ENCODE results near the gene CCDC124. TPM values are rescaled to one million over a fixed set of nuclear protein-coding genes. Genes with fewer than 3 reads are reported as not detected.

The CCDC124 gene
- total and polyA plus RNA-seq, 7 donors, result 52.8 to 126 (median 84.2) TPM

DNA sequence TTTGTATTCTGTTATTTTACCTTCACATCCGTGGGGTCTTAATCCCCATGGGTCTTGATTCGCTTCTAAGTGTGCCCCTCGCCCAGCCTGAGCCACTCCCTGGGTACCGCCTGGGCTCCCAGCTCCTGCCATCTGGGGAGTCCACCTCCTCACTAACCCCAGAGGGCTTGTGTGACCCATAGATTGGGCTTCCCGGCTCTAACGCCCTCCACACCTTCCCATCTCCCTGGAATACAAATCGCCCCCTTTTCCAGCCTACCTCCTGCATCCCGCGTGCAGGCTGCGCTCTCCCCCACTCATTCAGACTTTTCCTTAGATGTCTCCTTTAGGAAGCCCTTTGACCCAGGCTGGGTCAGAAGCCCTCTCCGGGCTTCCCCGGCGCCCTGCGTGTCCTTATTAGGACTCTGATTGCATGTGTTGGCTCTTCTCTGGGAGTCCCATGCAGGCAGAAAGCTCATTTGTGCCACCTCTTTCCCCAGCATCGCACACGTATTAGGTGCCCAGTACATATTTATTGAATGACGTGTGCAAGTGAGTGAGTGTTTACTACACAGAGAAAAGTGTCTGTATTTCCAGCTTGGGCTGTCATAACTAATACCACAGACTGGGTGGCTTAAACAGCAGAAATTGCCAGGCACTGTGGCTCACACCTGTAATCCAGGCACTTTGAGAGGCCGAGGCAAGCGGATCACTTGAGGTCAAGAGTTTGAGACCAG is 757 bp downstream of the CCDC124 start:
- Histone ChIP-seq H3K27ac (peak overlapping the region; percentile 77 to 88 (median 84)), H3K4me3 (peak overlapping the region; percentile 59 to 98 (median 88)), H3K4me1 (peaks cover 0 to 23% (median 21%) of the 10 kb centered on the region in 4 donors), H3K27me3 (no peaks in the 10 kb centered on the region), H3K36me3 (peaks cover 0 to 21% (median 0%) of the 10 kb centered on the region in 4 donors), H3K9me3 (no peaks in the 10 kb centered on the region)
- DNase-seq, result no peak
- TF ChIP-seq POLR2AphosphoS5 (IDR thresholded peaks at IDR 0.05) (no peak), POLR2A (IDR thresholded peaks at IDR 0.05) (no peak), EP300 (IDR thresholded peaks at IDR 0.05) (no peak)
- TF ChIP-seq, protein P1, sequence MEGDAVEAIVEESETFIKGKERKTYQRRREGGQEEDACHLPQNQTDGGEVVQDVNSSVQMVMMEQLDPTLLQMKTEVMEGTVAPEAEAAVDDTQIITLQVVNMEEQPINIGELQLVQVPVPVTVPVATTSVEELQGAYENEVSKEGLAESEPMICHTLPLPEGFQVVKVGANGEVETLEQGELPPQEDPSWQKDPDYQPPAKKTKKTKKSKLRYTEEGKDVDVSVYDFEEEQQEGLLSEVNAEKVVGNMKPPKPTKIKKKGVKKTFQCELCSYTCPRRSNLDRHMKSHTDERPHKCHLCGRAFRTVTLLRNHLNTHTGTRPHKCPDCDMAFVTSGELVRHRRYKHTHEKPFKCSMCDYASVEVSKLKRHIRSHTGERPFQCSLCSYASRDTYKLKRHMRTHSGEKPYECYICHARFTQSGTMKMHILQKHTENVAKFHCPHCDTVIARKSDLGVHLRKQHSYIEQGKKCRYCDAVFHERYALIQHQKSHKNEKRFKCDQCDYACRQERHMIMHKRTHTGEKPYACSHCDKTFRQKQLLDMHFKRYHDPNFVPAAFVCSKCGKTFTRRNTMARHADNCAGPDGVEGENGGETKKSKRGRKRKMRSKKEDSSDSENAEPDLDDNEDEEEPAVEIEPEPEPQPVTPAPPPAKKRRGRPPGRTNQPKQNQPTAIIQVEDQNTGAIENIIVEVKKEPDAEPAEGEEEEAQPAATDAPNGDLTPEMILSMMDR (IDR thresholded peaks at IDR 0.05), result no peak
- intact Hi-C loops (cut with DNase I), result loop anchor here (2.0 kb wide), 1 partner anchor 13 kb away; no protein-coding TSS in a partner anchor
- WGBS, 2 donors, result 16 to 24% methylated on average over 19 of the region's 19 CpGs

DNA sequence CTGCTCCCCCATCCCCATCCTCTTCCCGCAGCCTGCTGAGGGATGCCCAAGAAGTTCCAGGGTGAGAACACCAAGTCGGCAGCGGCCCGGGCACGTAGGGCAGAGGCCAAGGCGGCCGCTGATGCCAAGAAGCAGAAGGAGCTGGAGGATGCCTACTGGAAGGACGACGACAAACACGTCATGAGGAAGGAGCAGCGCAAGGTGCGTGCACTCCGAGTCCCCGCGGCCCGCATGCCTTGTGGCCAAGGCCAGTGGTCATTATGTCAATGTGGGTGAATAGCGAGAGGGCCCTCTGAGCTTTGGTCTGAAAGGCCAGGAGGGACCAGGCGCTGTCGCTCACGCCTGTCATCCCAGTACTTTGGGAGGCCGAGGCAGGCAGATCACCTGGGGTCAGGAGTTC is 3.6 kb downstream of the CCDC124 start:
- Histone ChIP-seq H3K27ac (no peak overlapping the region), H3K9me3 (no peaks in the 10 kb centered on the region), H3K36me3 (peaks cover 0 to 46% (median 5%) of the 10 kb centered on the region in 4 donors), H3K4me1 (peaks cover 0 to 23% (median 21%) of the 10 kb centered on the region in 4 donors), H3K4me3 (no peak overlapping the region), H3K27me3 (no peaks in the 10 kb centered on the region)
- DNase-seq, result no peak
- TF ChIP-seq POLR2AphosphoS5 (IDR thresholded peaks at IDR 0.05) (no peak), POLR2A (IDR thresholded peaks at IDR 0.05) (no peak), EP300 (IDR thresholded peaks at IDR 0.05) (no peak)
- TF ChIP-seq, protein P1 (IDR thresholded peaks at IDR 0.05), result no peak
- intact Hi-C loops (cut with DNase I), result loop anchor here (5.0 kb wide), 1 partner anchor 121 kb away; no protein-coding TSS in a partner anchor
- WGBS, 2 donors, result 92 to 93% methylated on average over 21 of the region's 21 CpGs

DNA sequence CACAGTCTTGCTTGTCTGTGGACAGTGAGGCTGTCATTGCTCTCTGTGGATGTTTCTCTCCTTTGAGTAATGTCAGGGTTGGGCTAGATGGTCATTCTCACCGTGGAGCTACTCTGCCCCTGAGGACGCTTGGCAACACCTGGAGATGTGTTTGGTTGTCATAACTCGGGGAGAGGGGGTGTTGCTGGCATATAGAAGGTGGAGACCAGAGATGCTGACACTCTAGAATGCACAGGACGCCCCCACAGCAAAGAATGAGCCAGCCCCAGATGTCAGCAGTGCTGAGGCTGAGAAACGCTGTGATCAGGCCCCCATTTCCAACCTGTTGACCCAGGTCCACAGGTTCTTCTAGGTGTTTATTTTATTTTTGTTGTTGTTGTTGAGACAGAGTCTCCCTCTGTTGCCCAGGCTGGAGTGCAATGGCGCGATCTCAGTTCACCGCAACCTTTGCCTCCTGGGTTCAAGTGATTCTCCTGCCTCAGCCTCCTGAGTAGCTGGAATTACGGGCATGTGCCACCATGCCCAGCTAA is 4.6 kb downstream of the CCDC124 start:
- H3K27ac ChIP-seq, result no peak overlapping the region
- H3K4me3 ChIP-seq, result no peak overlapping the region
- peaks cover 0 to 15% (median 13%) of the 10 kb centered on the region in 4 donors for H3K4me1 ChIP-seq
- no peak for DNase-seq
- peaks cover 0 to 46% (median 5%) of the 10 kb centered on the region in 4 donors for H3K36me3 ChIP-seq
- intact Hi-C loops (cut with DNase I), result loop anchor here (5.0 kb wide), 1 partner anchor 120 kb away; no protein-coding TSS in a partner anchor
- H3K9me3 ChIP-seq, result no peaks in the 10 kb centered on the region
- no peak for TF ChIP-seq POLR2A (IDR thresholded peaks at IDR 0.05)
- TF ChIP-seq EP300 (IDR thresholded peaks at IDR 0.05), result no peak
- TF ChIP-seq, protein P1 (IDR thresholded peaks at IDR 0.05), result no peak
- TF ChIP-seq POLR2AphosphoS5 (IDR thresholded peaks at IDR 0.05), result no peak
- no peaks in the 10 kb centered on the region for H3K27me3 ChIP-seq
- 89 to 93% methylated on average over 9 of the region's 9 CpGs for WGBS, 2 donors

DNA sequence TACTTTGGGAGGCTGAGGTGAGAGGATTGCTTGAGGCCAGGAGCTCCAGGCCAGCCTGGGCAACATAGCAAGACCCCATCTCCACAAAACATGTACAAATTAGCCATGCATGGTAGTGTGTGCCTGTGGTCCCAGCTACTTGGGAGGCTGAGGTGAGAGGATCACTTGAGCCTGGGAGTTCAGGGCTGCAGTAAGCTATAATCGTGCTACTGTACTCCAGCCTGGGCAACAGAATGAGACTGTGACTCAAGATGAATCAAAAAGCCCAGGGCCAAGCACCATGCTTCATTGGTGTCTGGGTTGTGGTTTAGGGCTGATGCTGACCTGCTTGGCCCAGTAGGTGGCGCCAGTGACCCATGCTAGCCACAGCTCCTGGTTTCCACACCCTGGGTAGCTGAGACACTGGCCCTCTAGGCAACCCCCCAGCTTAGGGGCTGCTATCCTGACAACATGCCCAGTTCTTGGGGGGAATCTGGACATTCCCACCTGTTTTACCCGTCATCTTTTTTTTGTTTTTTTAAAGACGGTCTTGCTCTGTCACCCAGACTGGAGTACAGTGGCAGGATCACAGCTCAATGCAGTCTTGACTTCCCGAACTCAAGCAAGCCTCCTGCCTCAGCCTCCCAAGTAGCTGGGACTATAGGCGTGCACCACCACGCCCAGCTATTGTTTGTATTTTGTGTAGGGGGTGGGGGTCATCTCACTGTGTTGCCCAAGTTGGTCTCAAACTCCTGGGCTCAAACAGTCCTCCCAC is 5.5 kb downstream of the CCDC124 start:
- peak; percentile 82 for DNase-seq
- no peaks in the 10 kb centered on the region for H3K27me3 ChIP-seq
- peaks cover 0 to 46% (median 5%) of the 10 kb centered on the region in 4 donors for H3K36me3 ChIP-seq
- H3K9me3 ChIP-seq, result no peaks in the 10 kb centered on the region
- H3K4me1 ChIP-seq, result peaks cover 0 to 12% (median 11%) of the 10 kb centered on the region in 4 donors
- intact Hi-C loops (cut with DNase I), result loop anchor here (1.0 to 5.0 kb wide), 2 partner anchors 59 to 119 kb away; no protein-coding TSS in a partner anchor
- 43 to 57% methylated on average over 7 of the region's 7 CpGs for WGBS, 2 donors
- TF ChIP-seq, protein P1 (IDR thresholded peaks at IDR 0.05), result peak; percentile 82 to 93 (median 90)
- no peak for TF ChIP-seq EP300 (IDR thresholded peaks at IDR 0.05)
- no peak overlapping the region for H3K27ac ChIP-seq
- H3K4me3 ChIP-seq, result no peak overlapping the region
